Kasumi-1 (cell line): ENCODE data around the gene RBBP5.

Experiments used
- DNase-seq, 2 experiments: peaks; one replicate each; lab custom pipeline; 2025; lab: John Stamatoyannopoulos, UW

RBBP5 gene

DNA sequence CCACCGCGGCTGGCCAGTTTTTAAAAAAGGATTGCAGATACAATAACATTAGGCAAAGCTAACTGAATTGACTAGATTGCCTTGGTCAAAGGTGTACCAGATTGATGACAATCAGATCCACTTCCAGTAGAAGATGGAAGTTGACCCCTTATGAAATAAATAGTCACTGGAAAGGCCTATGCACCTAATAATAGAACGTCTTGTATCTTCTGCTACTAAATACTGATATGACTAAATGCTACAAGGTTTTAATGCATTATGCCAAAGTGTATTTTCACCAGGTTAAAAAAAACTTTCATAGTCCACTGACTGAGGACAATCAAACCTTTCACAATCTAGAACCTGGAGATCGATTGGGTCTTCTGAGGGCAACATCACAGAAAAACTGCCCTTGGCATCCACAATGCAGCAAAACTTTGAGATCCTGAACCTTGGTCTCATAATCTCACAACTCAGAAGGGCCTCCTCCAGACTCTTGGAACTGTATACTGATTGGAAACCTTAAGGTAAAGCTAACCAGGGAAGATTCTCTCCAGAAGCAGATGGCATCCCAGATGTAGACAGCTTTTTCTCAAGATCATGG lies 7.8 kb upstream of the RBBP5 start:
- DNase-seq: no peak

DNA sequence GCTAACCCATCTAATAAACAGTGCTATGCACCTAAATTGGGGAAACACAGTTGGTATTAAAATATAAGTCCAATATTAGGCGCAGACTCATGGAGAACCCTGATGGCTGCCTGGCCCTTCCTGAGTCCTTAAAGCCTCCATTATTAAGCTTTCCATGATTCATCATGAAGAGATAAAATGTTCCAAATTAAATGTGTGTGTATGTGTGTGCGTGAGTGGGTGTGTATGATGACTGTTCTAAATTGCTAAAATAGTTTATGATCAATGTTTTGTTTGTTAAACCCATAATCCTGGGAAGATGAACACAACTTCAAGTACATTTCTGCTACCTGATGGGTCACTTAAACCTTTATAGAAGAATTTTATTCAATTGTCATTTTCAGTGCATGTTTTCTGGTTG lies 6.3 kb upstream of the RBBP5 start:
- no peak for DNase-seq

DNA sequence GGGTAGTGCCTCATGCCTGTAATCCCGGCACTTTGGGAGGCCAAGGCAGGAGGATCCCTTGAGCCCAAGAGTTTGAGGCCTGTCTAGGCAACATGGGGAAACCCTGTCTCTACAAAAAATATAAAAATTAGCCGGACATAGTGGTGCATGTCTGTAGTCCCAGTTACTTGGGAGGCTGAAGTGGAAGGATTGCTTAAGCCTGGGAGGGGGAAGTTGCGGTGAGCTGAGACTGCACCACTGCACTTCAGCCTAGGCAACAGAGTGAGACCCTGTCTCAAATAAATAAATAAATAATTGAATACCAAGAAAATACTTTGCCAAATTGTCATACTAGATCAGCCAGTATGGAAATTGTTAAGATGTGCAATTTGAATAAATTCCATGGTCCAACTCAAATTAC lies 5.9 kb upstream of the RBBP5 start:
- DNase-seq: no peak

DNA sequence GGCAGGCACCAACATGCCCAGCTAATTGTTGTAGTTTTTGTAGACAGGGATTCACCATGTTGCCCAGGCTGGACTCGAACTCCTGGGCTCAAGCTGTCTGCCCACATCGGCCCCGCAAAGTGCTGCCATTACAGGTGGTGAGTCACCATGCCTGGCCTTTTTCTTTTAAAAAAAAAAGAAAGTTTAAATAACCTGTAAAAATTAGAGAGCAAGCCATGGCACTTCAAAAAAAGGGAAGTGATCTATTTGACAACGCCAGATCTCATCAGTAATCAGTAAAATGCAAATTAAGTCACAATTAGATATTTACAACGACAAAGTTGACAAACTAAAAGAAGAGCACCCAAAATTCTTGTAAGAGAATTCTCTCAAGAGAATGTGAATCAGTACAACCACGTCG lies 2.9 kb upstream of the RBBP5 start:
- no peak for DNase-seq

DNA sequence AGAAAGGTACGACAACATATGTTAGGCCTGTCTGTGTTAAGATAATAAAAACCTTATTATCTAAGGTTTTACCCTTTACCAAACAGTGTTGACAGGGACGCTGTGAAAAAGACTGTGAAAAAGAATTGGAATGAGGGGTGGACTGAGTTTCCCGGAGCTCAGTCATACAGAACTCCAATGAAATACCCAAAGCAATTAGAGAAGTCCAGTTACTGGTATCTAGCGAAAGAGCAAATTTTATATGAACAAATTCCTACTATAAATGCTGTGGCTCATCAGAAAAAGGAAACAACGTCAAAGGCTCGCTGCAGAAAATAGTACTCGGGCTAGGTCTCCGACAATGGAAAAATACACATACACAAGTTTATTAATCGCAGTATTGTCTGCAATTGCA lies 708 bp upstream of the RBBP5 start:
- peak in 1 of 2 experiments; percentile 62 for DNase-seq

DNA sequence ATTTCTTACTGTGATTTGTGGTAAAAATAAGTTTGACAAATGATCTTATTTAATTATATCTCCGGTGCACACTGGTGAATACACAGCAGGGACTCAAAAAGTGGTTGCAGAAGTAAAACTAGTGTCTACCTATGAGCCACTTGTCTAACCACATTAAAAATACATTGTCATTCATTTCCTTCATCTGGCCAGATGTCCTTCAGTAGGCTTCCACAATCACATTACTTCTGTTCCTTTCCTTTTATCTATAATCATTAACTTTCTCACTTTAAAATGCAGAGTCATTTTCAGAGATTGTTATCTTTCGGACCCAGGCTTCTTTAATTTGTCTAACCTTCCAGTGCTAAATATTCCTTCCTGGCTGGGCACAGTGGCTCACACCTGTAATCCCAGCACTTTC lies 3.0 kb downstream of the RBBP5 start:
- no peak for DNase-seq

DNA sequence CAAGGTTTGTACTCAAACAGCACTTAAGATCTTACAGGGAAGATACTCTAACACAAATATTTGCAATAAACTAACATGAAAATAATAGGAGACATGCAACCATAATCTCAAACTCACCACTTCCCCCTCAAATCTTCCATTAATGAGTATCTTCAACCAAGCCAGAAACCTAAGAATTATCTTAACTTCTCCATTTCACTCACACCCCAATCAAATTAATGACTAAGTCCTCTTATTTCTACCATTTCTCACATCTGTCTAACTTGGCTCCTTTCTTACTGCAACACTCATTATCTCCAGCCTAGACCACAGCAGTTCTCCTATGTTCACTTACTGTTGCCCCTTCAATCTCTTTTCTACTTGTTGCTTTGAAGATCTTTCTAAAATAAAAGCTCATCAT lies 10.4 kb downstream of the RBBP5 start:
- DNase-seq: no peak

DNA sequence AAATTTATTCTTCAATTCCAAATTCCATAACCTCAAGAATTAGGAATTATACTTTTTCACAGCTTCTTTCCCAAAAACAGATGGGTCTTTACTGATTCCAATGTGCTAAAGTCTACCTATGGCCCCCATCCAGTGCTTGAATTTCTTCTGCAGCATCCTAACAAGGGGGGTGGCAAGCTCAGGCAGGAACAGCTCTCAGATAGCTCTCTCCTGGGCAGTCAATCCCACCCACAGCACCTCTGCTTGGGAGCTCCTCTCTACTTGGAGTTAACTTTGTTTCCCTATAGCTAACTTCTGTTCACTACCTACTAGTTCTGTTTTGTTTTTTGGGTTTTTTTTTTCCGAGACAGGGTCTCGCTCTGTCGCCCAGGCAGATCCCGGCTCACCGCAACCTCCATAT lies 12.1 kb downstream of the RBBP5 start:
- DNase-seq: no peak

DNA sequence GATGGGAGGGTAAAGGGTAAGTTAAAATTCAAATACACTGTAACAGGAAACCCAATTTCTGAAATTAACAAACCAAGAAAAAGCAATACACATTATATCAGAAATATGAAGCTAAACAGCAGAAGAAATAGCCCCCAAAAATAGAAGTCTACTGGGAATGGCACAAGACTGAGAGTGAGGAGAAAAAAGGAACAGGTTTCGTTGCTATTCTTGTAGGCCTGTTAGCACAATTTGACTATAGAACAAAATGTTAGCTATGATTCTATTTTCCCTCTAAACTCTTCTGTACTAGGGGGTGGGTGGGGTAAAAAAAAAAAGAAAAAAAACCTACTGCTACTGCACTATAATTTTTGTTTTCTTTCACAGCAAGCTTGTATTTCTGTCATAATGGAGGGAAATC lies 12.5 kb downstream of the RBBP5 start:
- no peak for DNase-seq

DNA sequence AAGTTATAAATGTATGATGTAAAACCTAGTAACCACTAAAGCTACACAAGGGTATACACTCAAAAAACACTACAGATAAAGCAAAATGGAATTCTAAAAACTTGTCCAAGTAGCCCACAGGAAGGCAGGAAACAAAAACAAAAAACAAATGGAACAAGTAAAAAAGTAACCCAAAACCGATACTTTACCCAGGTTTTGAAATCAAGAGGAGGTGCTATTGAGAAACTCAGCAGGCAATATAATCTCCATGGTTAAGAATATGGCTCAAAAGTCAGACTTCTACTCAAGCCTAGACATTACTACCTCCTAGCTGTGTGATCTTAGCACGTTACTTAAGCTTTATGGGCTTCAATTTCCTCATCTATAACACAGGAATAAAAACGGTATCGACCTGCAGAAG lies 13.3 kb downstream of the RBBP5 start:
- no peak for DNase-seq

DNA sequence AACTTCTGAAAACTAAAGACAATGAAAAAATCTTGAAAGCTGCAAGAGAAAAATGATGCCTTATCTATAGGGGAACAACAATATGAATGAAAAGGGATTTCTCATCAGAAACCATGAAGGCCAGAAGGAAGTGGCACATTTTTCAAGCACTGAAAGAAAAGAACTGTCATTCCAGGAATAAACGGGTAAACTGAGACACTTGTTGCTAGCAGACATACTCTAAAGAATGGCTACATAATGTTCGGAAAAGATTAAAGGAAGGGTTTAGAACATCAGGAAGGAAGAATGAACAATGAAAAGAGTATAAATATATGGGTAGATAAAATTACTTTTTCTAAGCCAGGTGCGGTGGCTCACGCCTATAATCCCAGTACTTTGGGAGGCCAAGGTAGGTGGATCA lies 14.5 kb downstream of the RBBP5 start:
- DNase-seq: no peak

DNA sequence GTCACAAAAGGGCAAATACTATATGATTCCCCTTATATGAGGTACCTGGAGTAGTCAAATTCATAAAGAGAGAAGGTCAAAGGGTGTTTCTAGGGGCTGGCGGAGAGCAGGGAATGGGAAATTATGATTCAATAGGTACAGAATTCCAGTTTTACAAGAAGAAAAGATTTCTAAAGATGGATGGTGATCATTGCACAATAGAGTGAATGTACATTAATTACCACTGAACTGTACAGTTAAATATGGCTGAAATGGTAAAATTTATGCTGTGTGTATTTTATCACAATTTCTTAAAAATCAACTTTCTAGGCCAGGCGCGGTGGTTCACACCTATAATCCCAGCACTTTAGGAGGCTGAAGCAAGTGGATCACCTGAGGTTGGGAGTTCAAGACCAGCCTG lies 19.4 kb downstream of the RBBP5 start:
- no peak for DNase-seq

DNA sequence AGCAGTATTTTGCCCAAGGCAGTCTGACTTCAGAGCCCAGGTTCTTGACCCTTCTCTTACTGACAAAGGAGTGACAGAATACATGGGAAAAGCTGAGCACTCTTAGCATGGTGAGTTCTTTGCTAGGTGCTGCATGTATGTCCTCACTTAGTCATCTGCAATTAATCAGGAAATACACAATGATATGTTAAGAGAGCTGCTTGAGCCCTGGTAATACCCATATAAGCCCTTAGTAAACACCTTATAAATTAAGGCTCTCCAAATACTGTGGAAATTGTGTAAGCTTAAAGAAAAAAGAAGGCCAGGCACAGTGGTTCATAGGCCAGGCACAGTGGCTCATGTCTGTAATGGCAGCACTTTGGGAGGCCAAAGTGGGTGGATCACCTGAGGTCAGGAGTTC lies 23.5 kb downstream of the RBBP5 start:
- no peak for DNase-seq

DNA sequence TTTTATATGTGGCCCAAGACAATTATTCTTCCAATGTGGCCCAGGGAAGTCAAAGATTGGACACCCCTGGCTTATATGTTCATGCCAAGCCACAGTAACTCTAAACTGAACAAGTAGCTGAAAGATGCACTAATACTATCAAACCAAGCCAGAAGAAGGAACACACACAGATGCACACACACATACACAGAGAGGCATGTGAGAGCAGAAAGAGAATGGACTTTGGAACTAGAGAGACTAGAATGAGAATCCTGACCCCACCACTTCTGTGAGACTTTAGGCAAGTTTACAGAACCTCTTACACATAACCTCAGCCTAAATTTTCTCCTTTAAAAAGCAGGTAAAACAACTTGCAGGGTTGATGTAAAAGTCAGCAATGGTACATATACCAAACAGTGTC lies 26.4 kb downstream of the RBBP5 start:
- no peak for DNase-seq

DNA sequence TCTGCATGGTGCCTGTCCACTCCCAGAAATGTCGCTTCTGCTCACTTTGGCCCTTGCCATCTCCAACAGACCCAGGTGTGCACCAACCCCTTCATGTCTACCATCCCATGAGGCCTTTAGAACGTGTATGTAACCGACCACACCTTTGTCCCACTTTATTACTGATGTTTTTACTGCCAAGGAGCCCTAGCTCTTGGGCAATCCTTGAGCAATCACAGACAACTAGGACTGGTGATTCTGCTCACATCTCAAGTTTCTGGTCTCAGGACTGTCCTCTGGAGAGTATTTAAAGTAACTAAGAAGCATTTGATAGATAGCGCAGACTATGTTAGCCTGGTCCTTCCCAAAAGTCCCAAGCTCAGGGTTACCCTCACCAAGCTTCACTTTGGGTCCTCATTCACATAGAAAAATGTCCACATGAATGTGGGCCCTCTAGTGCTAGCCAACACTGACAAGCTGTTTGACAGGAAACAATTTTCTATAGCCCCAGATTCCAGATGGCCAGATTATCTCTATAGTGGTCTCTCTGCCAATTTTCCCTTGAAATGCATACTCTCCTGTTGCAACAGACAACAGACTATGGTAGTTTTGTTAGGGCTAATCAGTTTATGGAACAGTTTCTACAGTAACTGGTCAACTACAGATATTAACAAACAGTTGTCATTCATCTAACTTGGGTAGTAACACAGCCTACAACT lies 30.6 kb downstream of the RBBP5 start:
- DNase-seq: no peak

DNA sequence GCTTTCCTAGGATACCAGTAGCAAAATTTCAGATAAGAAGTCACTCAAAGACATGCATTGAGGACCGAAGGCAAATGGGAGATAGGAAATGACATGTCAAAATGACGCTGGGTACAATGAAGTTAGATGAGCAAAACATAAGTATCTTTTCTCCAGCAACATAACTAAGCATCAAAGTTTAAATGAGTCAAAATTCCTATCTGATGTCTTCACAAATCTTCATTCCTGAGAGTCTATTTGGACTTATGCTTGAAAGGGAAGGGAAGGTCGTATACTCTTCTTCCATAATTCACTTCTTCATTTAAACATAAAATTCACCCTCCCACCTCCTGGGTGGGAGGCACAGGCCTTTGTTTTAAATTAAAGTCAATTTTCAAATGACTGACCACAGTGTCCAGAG lies 33.4 kb downstream of the RBBP5 start:
- DNase-seq: no peak

DNA sequence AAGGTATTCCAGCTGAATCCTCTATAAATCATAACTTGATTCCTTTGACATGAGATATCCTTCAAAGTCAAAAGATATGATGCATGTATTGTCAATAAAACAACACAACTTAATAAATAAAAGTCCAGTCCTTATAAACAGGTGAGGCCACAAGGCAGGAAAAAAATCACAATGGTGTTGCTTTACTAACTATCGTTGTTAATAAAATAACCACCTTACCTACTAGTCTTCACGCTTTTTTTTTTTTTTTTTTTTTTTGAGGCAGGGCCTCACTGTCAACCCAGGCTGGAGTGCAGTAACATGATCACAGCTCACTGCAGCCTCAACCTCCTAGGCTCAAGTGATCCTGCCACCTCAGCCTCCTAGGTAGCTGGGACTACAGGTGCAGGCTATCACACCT lies 37.4 kb downstream of the RBBP5 start, which contains the start of gene TMEM81:
TSS of gene TMEM81 (minus strand) at position 101 of the 400 bp plus-strand sequence. CDS start 140 bp downstream, outside the sequence.
- DNase-seq: no peak

DNA sequence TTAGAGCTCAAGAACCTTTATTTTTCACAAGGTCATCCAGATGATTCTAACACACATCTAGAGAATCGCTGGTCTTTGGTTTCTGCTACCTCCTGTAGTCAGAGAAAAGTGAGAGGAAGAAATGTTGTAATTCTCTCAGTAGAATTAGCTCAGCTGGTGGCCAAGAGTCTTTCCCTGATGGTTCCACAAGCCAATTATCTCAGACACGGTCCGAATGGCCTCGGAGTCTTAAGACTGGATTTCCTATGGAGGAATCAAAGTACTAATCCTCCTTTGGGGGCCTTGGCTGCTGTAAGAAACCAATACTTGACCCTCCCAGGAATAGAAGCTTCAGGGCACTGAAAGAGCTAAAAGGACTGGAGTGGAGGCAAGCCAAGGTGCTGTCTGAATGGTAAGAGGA lies 39.3 kb downstream of the RBBP5 start:
- DNase-seq: no peak

DNA sequence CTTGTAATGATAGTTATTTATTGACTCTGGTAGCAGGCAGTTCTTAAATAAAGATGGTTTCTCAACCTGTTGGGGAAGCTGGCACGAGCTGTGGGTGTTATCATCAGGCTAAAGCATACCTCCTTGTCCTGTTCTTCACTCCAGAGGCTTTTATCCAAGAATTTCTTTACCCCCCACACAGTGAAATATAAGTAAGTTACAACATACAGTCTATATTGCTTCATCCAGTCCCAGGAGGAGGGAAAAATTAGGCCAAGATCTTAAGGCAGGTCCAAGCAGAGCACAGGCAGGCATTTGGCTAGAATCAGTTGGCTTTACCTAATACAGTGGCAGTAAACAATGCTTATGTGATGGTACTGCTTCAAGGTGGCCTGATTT lies 43.9 kb downstream of the RBBP5 start:
- no peak for DNase-seq

DNA sequence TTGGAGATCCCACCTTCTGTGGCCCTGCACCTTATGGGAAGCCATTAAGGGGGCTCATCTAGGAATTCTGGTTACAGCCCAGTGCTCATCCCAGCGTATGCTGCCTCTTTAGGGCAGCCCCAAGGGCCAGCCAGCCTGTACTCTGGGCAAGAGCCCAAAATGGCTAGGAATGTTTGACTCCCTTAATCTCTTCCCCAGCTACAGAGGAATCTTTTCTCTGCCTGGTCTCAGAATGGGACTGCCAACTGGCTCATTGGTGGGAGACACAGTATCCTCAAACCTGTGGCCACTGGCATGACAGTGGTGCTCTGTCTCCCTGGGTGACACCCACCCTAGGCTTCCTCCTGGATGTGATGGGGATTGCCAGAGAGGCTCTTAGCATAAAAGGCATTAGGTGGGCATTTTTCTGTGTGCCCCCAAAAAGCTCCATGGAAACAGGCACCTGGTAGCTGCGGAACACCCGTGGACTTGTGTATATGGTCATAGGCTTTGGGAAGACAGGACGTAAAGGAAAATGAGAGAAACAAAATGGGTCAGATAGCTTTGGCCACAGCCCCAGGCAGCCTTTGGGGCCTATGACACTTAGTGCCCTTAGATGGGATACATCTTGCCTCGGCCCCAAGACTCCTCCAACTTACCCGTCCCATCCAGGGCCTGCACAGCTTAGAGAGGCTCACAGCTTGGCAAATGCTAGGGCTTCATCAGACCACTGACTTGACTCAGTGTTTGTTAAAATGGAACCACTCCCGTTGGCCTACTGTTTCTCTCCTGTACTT lies 44.4 kb downstream of the RBBP5 start:
- DNase-seq: no peak

DNA sequence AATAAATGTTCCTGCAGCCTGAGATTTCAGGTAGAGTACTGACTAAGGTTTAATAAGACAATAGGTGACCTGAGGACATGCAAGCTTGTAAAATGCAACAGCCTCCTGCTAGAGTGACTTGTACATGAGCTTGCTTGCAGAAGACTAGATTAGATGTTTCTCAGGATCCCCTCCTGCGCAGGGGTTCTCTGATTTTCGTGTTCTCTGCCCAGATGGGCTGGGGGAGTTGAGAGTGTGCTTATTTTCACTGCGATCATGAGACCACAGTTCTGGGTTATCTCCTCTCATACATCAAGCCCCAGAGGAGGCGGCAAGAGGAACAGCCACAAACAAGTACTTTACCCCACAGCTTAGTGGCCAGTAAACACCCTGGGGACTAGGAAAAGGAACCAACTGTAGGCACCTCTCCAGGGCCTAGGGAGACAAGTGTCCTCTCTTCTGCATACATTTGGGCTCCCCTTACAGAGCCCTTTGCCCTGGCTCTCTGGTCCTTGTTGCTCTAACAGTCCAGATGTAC lies 45.5 kb downstream of the RBBP5 start:
- no peak for DNase-seq

DNA sequence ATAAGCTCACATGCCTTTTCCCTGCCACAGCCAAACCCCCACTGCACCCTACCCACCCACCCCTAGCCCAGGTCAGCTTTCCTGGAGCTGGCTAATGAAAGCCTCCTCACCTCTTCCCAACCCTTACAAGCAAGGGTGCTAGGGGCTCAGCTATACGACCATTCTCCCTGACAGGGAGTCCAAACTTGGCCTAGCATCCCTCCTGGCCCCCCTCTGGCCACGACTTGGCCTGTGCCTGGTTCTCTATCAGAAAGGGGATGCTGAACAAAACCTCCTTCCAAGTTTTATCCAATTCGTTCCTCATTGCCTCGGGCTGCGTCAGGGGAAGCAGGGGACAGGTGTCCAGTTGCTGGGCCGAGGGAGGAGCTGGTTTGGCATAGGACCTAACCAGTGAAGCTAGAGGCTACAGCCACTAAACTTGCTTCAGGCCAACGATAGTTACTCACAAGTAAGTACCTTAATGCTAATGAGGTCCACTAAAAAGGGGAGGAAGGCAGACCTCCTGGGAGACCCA lies 46.1 kb downstream of the RBBP5 start:
- no peak for DNase-seq

DNA sequence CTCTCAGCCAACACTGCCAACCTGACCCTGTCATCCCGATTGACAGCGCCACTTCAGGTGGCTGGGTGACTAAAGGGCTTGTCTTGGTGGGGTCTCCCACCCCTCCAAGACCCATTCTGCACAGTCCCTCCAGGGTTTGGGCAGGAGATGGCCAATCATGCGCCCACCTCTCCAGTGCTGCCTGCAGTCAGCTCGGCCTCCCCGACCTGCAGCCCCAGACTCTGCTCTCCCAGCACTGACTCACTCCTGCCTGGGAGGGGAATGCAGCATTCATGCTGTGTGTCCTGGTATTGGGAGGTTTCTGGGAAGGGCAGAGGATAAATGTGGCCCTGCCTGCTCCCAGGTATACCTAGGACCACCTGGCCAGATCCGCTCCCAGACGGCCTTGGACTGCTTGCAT lies 47.3 kb downstream of the RBBP5 start:
- DNase-seq: no peak
